ENCODE measurements around the gene VARS1. TPM values are rescaled to one million over a fixed set of nuclear protein-coding genes. Genes with fewer than 3 reads are reported as not detected.
"Not testable (repeated sequence)": the region's sequence is repeated elsewhere in the genome, so short reads cannot be mapped to it uniquely, and the experiment has no call there.

The VARS1 gene
- total RNA-seq, 2 donors from 2014 or later = 57.7 to 127 TPM

GRCh38 chr6:31826793-31827285, 31.3 kb upstream of the VARS1 start:
- peak overlapping the region; percentile 90 to 94 for H3K27ac Mint-ChIP-seq
- H3K9me3 Mint-ChIP-seq = no peaks in the 10 kb centered on the region
- ATAC-seq (peak in 1 of 2 donors; percentile 6), DNase-seq (ENCODE audit: low spot score in 2 of 2) (no peak)
- peaks cover 6 to 19% of the 10 kb centered on the region in 2 donors for H3K36me3 Mint-ChIP-seq

- no peak for ATAC-seq
- Mint-ChIP-seq H3K9me3 (no peaks in the 10 kb centered on the region), H3K27ac (peak overlapping the region; percentile 62 to 90), H3K36me3 (peaks cover 2 to 16% of the 10 kb centered on the region in 2 donors)
- DNase-seq (ENCODE audit: low spot score in 2 of 2) = no peak
Measured at GRCh38 chr6:31825553-31825952, 30.0 kb upstream of the VARS1 start.

GRCh38 chr6:31823592-31824196, 28.1 kb upstream of the VARS1 start:
- H3K36me3 Mint-ChIP-seq; DNase-seq (ENCODE audit: low spot score in 2 of 2); ATAC-seq; H3K9me3 Mint-ChIP-seq; H3K27ac Mint-ChIP-seq: not testable (repeated sequence)

GRCh38 chr6:31822036-31822821, 26.7 kb upstream of the VARS1 start:
- ATAC-seq (peak; percentile 34 to 79), DNase-seq (ENCODE audit: low spot score in 2 of 2) (peak in 1 of 2 donors; percentile 89)
- Mint-ChIP-seq H3K27ac (peak overlapping the region; percentile 83 to 96), H3K36me3 (peaks cover 7 to 21% of the 10 kb centered on the region in 2 donors), H3K9me3 (no peaks in the 10 kb centered on the region)

- H3K27ac Mint-ChIP-seq = peak overlapping the region; percentile 83 to 96
- H3K36me3 Mint-ChIP-seq = peaks cover 7 to 16% of the 10 kb centered on the region in 2 donors
- H3K9me3 Mint-ChIP-seq = no peaks in the 10 kb centered on the region
- ATAC-seq (peak; percentile 40 to 41), DNase-seq (ENCODE audit: low spot score in 2 of 2) (peak; percentile 72 to 74)
Measured at GRCh38 chr6:31821301-31822035, 25.9 kb upstream of the VARS1 start.

GRCh38 chr6:31820399-31820798, 24.8 kb upstream of the VARS1 start:
- not testable (repeated sequence) for DNase-seq (ENCODE audit: low spot score in 2 of 2); ATAC-seq; H3K9me3 Mint-ChIP-seq
- peaks cover 7 to 20% of the 10 kb centered on the region in 2 donors for H3K36me3 Mint-ChIP-seq
- H3K27ac Mint-ChIP-seq = peak overlapping the region in 1 of 2 donors; percentile 83

GRCh38 chr6:31819871-31820299, 24.3 kb upstream of the VARS1 start:
- ATAC-seq = no peak
- Mint-ChIP-seq H3K36me3 (peaks cover 7 to 25% of the 10 kb centered on the region in 2 donors), H3K27ac (peak overlapping the region in 1 of 2 donors; percentile 15), H3K9me3 (no peaks in the 10 kb centered on the region)
- DNase-seq (ENCODE audit: low spot score in 2 of 2) = no peak

- H3K9me3 Mint-ChIP-seq; DNase-seq (ENCODE audit: low spot score in 2 of 2); ATAC-seq: not testable (repeated sequence)
- Mint-ChIP-seq H3K27ac (peak overlapping the region; percentile 83 to 91), H3K36me3 (peaks cover 7 to 27% of the 10 kb centered on the region in 2 donors)
Measured at GRCh38 chr6:31817929-31818511, 22.5 kb upstream of the VARS1 start.

- Mint-ChIP-seq H3K36me3 (peaks cover 7 to 27% of the 10 kb centered on the region in 2 donors), H3K27ac (peak overlapping the region; percentile 83 to 91)
- ATAC-seq = peak; percentile 5 to 12
- H3K9me3 Mint-ChIP-seq; DNase-seq (ENCODE audit: low spot score in 2 of 2): not testable (repeated sequence)
Measured at GRCh38 chr6:31817133-31817928, 21.8 kb upstream of the VARS1 start.

GRCh38 chr6:31815025-31815838, 19.7 kb upstream of the VARS1 start, which contains the start of the genes HSPA1A and HSPA1L:
Gene HSPA1A, plus strand, starts transcription at chr6:31815543. Its CDS starts 214 bp downstream, at chr6:31815757.
Gene HSPA1L, minus strand, starts transcription at chr6:31815283. Its CDS starts 3,311 bp downstream, at chr6:31811972.
- no peaks in the 10 kb centered on the region for H3K9me3 Mint-ChIP-seq
- H3K27ac Mint-ChIP-seq = peak within 1 kb of the TSS; percentile 88 to 98
- DNase-seq (ENCODE audit: low spot score in 2 of 2) (peak; percentile 70 to 80), ATAC-seq (peak; percentile 23 to 43)
- H3K36me3 Mint-ChIP-seq = peaks cover 7 to 27% of the 10 kb centered on the region in 2 donors

- Mint-ChIP-seq H3K9me3 (no peaks in the 10 kb centered on the region), H3K36me3 (peaks cover 7 to 27% of the 10 kb centered on the region in 2 donors), H3K27ac (peak overlapping the region; percentile 88 to 94)
- ATAC-seq (peak; percentile 42 to 61), DNase-seq (ENCODE audit: low spot score in 2 of 2) (peak; percentile 68 to 76)
Measured at GRCh38 chr6:31814677-31815024, 19.1 kb upstream of the VARS1 start.

GRCh38 chr6:31813465-31813849, 17.9 kb upstream of the VARS1 start:
- peak overlapping the region; percentile 88 to 98 for H3K27ac Mint-ChIP-seq
- peaks cover 7 to 23% of the 10 kb centered on the region in 2 donors for H3K36me3 Mint-ChIP-seq
- no peak for ATAC-seq
- no peaks in the 10 kb centered on the region for H3K9me3 Mint-ChIP-seq
- no peak for DNase-seq (ENCODE audit: low spot score in 2 of 2)

- no peaks in the 10 kb centered on the region for H3K9me3 Mint-ChIP-seq
- no peak for DNase-seq (ENCODE audit: low spot score in 2 of 2)
- H3K27ac Mint-ChIP-seq = peak overlapping the region in 1 of 2 donors; percentile 98
- ATAC-seq = no peak
- peaks cover under 1 to 13% of the 10 kb centered on the region in 2 donors for H3K36me3 Mint-ChIP-seq
Measured at GRCh38 chr6:31811645-31812044, 16.1 kb upstream of the VARS1 start.

GRCh38 chr6:31808599-31808998, 13.0 kb upstream of the VARS1 start:
- not testable (repeated sequence) for ATAC-seq; DNase-seq (ENCODE audit: low spot score in 2 of 2); H3K27ac Mint-ChIP-seq; H3K9me3 Mint-ChIP-seq
- peaks cover 11% of the 10 kb centered on the region in 2 donors for H3K36me3 Mint-ChIP-seq
